Measurements from ENCODE around the gene DUOXA1.
"Not testable (repeated sequence)": the region's sequence is repeated elsewhere in the genome, so short reads cannot be mapped to it uniquely, and the experiment has no call there.

The DUOXA1 gene

GRCh38 chr15:45093013-45093412 lies 36.7 kb downstream of the DUOXA1 start:
- DNase-seq (ENCODE audit: low read depth in 2 of 2): no peak

- DNase-seq (ENCODE audit: low read depth in 2 of 2): no peak
Observed at GRCh38 chr15:45091576-45091975, 38.1 kb downstream of the DUOXA1 start.

GRCh38 chr15:45091161-45091560 lies 38.5 kb downstream of the DUOXA1 start:
- no peak for DNase-seq (ENCODE audit: low read depth in 2 of 2)

GRCh38 chr15:45089712-45090373 lies 39.8 kb downstream of the DUOXA1 start:
- no peak for DNase-seq (ENCODE audit: low read depth in 2 of 2)

- no peak for DNase-seq (ENCODE audit: low read depth in 2 of 2)
Observed at GRCh38 chr15:45088801-45089711, 40.6 kb downstream of the DUOXA1 start.

- DNase-seq (ENCODE audit: low read depth in 2 of 2): no peak
Observed at GRCh38 chr15:45087513-45087912, 42.2 kb downstream of the DUOXA1 start.

- no peak for DNase-seq (ENCODE audit: low read depth in 2 of 2)
Observed at GRCh38 chr15:45084163-45084562, 45.5 kb downstream of the DUOXA1 start.

- no peak for DNase-seq (ENCODE audit: low read depth in 2 of 2)
Observed at GRCh38 chr15:45083223-45083622, 46.5 kb downstream of the DUOXA1 start.

GRCh38 chr15:45082412-45082811 lies 47.3 kb downstream of the DUOXA1 start:
- not testable (repeated sequence) for DNase-seq (ENCODE audit: low read depth in 2 of 2)

GRCh38 chr15:45080593-45080992 lies 49.1 kb downstream of the DUOXA1 start:
- not testable (repeated sequence) for DNase-seq (ENCODE audit: low read depth in 2 of 2)

GRCh38 chr15:45079628-45080246 lies 49.9 kb downstream of the DUOXA1 start:
- not testable (repeated sequence) for DNase-seq (ENCODE audit: low read depth in 2 of 2)

- DNase-seq (ENCODE audit: low read depth in 2 of 2): not testable (repeated sequence)
Observed at GRCh38 chr15:45079201-45079600, 50.5 kb downstream of the DUOXA1 start.

- not testable (repeated sequence) for DNase-seq (ENCODE audit: low read depth in 2 of 2)
Observed at GRCh38 chr15:45077391-45077790, 52.3 kb downstream of the DUOXA1 start.

GRCh38 chr15:45075440-45076320 lies 54.0 kb downstream of the DUOXA1 start:
- DNase-seq (ENCODE audit: low read depth in 2 of 2): not testable (repeated sequence)

- not testable (repeated sequence) for DNase-seq (ENCODE audit: low read depth in 2 of 2)
Observed at GRCh38 chr15:45073602-45074001, 56.1 kb downstream of the DUOXA1 start.

- DNase-seq (ENCODE audit: low read depth in 2 of 2): not testable (repeated sequence)
Observed at GRCh38 chr15:45069942-45070360, 59.7 kb downstream of the DUOXA1 start.
